Stimulated activated CD4-positive, alpha-beta T cell treated with anti-CD3 and anti-CD28 coated beads, Interleukin-1b, Interleukin-23, amount 100 ng/mL, for 4 hours (primary cell): ENCODE results near the gene DCTN4.
A peak's percentile ranks its signal among the peaks of the same experiment; 100 is the strongest.
"Not testable (repeated sequence)": the region's sequence is repeated elsewhere in the genome, so short reads cannot be mapped to it uniquely, and the experiment has no call there.

ENCODE experiments used
- DNase-seq, 2 donors: peaks; one replicate each; pipeline ENCODE4 v3.0.0-alpha.2; 2020; ENCODE audit warnings: low read depth in 2 of 2

The DCTN4 gene

DNA sequence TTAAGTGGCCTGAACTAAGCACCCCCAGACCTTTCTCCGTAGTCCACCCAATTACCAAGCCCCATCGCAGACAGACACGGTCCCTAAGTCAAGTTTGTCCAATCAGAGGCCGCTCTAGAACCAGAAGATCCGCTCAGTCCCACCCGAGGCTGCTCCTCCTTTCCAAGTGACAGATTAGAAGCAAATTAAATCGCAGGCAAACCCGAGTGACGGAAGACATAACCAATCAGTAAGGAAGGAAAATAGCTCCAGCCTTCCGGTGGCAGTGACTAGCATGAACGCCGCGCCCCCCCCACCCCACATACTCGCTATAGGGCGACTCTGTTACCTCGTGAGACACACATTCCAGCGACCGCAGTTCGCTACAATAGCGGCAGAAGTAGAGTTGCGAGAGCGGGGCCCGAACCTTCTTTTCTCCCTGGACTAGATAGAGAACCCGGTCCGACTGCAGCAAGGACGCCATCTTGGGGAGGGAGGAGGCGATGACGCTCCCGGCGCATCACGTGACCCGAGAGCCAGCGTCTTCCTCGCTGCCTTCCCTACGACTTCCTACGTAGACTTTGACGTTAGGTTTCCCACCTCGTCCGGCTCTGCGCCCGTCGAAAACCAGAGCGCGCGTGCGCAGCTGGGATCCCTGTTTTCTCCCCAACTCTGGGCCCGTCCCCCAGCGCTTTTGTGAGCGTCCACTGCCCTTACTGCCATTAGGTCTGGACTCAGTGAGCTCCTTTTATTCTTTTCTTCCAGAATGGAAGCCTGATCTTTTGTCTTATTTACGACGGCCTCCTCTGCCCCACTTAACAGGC, at the start of gene DCTN4:
TSS of gene DCTN4 (minus strand) at position 487 of the 803 bp plus-strand sequence. CDS start at position 463, 24 bp downstream.
- peak; percentile 82 to 88 for DNase-seq

DNA sequence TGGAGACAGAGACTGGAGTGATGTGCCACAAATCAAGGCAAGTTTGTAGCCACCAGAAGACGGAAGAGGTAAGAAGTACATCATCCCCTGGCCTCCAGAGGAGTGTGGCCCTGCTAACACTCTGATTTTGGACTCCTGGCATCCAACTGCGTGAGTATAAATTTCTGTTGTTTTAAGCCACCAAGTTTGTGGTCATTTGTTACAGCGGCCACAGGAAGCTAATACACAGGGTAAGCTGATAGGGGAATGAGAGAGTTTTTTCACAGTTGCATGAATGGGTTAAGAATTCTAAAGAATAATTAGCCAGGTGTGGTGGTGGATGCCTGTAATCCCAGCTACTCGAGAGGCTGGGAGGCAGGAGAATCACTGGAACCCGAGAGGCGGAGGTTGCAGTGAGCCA, 45.6 kb upstream of the DCTN4 start:
- no peak for DNase-seq

DNA sequence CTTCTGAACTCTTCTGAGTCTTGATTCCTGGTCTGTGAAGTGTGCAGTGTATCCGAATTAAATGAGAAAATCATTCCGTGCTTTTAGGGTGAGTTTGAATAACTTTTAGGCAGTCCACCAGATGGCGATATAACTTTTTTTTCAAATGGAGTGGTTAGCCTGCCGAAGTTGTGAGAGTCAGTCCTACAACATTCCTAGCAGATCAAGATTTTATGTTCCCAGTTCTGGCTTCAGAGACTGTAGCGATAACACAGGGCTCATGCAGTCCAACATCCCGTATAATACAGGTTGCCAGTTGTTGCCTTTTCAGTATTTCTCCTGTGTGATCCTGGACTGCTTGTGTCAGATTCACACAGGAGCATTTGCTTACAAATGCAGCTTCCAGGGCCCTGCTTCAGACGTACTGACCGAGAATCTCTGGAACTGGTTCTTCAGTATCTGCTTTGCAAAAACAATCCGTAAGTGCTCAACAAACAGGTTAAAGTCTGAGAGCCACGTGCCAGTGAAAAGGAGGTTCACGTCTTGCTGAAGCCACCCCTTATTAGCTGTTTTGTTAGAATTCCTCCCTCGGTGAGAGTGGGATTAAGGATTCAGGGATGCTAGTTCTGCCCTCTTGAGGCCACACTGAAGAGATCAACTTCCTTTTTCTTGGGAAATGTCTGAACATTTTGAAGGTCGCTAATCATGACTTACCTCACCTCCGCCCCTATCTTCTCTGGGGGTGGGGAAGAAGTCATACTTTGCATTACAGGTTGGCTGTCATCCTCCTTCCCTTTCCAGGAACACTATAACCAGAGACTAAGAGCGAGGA, 42.5 kb upstream of the DCTN4 start:
- DNase-seq = no peak

DNA sequence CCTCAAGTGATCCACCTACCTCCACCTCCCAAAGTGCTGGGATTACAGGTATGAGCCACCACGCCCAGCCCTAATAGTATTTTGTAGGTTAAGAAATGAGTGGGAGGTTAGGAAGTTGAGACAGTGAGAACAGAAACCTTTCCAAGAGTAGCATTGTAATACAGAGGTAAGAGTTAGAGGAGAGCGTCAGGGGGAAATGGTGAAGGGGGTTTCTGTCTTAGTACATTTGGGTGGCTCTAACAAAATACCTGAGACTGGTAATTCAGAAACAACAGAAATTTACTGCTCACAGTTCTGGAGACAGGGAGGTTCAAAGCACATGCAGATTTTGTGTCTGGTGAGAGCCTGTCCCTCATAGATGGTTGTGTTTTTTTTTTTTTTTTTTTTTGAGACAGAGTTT, 38.6 kb upstream of the DCTN4 start:
- no peak for DNase-seq

DNA sequence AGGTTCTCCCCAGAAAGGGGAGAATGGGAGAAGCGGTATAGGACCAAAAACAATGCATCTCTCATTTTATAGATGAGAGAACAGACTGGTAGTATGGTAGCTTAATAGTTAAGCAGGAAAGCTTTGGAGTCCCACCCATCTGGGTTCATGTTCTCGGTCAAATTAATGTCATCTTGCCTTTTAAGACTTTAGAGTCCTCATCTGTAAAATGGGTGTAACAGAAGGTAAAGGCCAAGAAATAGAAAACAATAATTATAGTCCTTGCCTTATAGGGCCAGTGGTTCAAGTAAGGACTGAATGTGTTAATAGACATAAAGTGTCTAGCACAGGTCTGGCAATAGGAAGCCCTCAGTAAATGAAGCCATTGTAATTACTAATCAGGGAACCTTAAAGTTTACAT, 36.1 kb upstream of the DCTN4 start:
- DNase-seq = no peak

DNA sequence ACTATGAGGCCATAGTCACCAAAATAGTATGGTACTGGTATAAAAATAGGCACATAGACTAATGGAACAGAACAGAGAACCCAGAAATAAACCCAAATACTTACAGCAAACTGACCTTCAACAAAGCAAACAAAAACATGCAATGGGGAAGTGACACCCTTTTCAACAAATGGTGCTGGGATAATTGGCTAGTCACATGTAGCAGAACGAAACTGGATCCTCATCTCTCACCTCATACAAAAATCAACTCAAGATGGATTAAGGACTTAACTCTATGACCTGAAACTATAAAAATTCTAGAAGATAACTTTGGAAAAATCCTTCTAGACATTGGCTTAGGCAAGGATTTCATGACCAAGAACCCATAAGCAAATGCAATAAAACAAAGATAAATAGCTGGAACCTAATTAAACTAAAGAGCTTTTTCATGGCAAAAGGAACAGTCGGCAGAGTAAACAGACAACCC, 34.6 kb upstream of the DCTN4 start:
- not testable (repeated sequence) for DNase-seq

DNA sequence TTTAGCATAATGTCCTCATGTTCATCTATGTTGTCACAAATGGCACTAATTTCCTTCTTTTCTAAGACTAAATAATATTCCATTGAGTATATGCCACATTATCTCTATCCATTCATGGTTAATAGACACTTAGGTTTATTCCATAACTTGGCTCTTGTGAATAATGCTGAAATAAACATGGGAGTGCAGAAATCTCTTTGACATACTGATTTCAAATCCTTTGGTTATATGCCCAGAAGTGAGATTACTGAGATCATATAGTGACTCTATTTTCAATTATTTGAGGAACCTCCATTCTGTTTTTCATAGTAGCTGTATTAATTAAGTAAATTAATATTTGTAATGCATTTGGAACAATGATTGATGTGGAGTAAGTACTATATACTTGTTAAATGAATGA, 32.7 kb upstream of the DCTN4 start:
- DNase-seq = no peak

DNA sequence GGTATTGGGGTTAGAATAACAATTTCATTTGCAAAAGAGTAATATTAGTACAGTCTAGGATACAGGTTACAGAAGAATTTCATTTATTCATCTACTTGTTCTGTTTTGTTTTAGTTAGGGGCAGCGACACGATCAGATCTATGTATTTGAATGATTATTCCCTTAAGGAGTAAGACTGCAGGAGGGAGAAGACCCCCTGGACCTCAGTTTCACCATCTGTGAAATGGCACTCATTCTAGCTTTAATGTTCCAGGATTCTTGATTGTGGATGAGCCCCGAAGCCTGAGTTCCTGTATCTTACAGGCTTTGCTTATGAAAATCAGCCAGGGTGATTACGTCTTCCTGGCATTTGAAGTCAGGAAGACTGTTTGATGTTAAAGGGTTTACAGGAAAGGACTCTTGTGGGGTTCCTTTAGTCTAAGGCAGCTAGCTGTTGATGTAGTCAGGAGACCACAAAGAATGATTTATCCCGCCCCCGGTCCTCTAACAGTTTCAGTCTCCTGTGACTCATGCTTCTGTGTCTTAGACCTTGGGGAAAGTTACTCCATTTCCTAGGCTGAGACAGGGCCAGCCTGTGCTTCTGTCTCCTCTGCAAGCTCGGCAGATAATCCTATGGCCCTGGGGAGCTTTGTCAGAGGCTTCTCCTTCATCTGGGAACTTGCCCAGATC, 31.3 kb upstream of the DCTN4 start:
- DNase-seq = peak; percentile 25 to 65

DNA sequence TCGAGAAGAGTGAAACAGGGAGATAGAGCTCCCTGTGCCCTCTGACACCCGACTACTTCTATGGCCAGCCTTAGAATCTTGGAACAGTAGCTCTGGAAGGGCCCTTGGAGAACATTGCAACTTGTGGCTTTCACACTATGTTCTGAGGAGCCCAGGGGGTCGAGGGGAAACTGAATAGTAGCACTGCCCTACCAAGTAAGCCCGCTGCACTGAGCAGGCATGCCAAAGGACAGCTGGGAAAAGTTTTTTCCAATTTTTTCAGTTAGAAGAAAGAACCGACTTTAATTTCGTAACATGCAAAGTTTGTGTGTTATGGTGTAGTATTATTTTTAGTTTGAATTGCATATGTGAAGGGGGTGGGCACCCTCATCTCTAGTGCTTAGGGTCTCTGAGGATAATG, 30.6 kb upstream of the DCTN4 start:
- DNase-seq = no peak

DNA sequence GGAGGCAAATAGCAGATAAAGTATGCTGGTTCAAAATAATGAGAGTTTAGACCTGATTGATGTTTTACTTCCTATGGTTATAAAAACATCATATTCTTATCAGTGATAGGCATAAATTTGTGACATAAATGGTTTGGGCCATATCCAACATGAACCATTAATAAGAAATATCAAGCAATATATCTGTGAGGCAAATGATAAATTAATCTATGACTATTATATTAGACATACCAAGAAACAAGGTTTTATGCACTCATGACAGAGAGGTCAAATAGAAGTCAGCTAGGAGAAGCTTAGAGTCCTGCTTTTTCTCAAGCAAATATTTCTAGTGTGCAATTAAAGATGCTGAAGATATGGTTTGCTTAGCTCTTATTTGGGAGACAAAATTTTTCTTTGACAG, 30.2 kb upstream of the DCTN4 start:
- DNase-seq = no peak

DNA sequence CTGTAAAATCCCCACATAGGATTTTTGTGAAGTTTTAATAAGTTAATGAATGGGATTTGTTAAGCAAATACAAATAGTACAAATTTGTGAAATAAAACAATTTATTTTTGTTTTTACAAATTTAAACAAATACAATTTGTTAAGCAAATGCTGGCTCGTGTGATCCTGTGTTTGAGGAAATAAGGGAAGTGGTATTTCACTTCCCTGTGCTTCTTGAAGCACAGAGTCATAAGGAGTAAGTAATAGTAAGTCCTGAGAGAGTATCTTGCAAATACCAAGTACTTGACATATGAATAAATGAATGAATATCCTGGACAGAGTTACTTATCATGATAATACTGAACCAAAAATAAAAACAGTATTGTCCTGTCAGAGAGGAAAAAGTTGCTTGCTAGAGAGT, 28.8 kb upstream of the DCTN4 start:
- DNase-seq = no peak

DNA sequence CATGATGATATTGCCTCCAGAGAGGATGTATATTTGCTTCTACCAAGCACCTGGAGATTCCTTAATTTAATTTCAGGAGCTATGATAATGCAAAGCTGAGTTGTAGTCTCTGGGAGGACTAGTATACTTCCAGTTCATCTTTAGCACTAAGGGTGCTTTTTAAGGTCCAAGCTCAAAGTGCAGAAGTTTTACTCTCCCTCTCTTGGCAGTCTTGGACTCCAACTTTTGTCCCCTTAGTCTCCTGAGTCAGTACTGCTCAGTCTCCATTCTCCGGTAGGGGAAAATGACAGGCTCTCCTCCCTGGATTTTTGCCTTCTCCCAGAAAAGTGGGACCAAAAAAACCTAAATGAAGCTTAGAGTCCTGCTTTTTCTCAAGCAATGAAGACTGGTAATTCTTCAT, 28.1 kb upstream of the DCTN4 start:
- no peak for DNase-seq

DNA sequence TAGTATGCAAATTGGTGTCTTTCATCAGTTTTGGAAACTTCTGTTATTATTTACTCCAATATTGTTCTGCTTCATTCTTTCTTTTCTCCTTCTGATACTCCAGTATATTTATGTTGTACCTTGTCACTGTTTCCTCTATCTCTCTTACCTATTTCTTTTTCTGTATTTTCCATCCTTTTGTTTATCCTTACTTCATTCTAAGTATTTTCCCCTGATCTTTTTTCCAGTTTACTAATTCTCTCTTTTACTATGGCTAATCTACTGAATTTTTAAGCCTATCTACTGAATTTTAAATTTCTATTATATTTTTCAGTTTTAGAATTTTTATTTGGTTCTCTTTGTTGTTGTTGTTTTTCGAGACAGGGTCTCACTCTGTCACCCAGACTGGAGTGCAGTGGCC, 27.1 kb upstream of the DCTN4 start:
- no peak for DNase-seq

DNA sequence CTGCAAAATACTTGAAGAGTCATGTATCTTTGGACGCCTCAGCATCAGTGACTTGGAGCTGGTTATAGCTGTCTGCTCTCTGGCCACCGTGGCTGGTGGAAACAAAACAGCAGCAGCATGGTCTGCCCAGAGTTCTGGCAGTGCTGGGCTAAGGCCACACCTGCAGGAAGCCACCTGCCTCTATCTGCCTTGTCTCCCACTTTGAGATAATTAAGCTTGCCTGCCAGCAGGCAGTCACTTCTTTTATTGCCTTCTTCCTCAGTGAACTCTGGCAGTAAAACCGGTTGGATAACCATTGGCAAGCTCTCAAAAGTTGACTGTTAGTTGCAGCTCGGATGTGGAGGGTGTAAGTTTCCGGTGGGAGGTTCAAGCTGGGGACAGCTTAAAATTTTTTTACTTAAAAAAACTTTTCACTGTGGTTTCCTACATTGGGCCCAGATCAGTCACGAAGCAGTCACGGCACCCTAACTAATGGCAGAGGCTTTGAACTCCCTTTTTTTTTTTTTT, 24.7 kb upstream of the DCTN4 start:
- DNase-seq = peak; percentile 21 to 42

DNA sequence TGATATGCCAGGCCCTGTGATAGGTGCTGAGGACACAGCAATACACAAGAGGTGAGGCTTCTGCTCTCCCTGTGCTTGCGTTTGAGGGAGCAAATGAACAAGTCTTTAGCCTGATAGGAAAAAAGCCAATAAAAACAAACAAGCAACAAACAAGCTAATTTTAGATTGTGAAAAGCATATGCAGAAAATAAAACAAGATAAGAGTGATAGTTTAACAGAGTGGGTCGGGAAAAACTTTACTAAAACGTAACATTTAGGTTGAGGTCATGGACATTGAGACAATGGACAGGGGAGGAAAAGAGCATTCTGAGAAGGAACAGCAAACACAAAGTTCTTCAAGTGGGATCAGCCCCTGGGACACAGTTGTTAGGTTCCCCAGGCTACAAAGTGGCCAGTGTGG, 24.0 kb upstream of the DCTN4 start:
- no peak for DNase-seq

DNA sequence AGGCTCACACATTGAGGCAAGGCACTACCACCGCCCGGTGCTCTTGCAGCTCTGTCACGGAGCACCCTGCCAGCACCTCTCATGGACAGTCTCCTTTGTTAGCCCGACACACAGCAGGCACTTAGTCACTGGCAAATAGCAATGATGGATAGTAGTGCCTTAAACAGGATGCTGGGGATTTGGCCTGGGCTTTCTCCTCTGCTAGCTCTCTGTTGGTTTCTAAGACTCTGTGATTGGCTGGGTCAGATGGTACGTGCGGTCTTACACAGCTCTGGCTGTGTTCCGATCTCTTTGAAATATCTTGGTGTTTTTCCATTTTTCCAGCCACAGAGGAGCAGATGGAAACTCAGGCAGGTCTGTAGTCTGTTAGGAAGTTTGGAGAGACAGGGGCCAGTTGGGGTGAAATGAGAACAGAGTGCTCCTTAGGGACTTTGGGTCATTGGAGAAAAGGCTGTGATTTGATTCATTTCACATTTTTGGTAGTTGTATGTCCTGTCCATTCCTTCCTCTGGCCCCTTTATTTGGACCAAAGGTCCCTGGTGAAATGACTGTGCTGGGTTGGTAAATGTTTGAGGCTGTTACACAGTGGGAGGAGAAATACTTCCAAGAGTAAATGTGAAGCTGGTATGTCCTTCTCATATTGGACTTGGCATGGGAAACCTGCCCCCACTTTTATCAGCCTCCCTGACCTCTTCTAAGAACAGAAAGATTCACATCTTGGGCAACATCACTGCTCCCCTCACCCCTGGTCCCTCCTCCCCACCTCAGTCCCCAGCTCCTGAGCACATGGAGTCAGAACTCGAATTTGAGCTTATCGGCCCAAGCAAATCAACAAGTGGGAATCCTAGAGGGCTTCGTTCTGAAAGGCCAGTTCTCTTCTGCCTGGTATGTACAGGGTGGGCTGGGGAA, 23.1 kb upstream of the DCTN4 start:
- no peak for DNase-seq

DNA sequence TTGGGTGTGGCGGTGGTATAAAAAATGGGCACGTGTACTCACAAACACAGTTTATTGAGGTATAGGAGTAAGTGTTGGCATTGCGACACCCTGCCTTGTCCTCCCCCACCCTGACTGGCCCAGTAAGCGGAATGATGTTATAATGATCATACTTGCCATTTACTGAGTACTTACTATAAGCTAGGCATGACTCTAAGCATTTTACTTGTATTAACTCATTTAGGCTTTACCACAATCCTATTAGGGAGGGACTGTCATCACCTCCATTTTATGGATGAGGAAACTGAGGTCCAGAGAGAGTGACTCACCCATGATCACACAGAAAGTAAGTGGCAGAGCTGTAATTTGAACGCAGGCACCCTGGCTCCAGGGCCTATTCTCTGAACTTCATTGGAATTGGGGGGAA, 22.0 kb upstream of the DCTN4 start:
- no peak for DNase-seq

DNA sequence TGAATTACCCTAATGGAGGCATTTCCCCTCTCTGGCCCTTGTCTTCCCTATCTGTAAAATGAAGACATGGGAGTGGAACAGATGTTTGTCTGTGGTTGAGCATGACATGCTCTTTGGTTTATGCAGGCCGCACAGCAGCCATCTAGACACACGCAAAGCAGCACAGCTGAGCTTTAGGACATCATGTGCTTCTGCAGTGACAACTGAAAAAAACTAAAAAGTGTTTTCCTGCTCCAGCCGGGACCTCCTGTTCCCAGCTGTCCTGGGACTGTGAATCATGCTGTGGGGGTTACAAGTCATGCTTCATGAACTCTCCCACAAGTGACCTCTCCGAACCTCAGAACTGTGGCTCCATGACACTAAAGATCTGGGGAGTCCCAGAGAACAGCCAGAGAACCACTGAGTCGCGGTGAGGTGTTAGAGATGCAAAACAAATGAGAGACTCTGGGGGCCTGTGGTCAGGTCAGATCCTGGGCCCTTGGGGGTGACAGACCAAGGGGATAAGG, 21.4 kb upstream of the DCTN4 start:
- no peak for DNase-seq

DNA sequence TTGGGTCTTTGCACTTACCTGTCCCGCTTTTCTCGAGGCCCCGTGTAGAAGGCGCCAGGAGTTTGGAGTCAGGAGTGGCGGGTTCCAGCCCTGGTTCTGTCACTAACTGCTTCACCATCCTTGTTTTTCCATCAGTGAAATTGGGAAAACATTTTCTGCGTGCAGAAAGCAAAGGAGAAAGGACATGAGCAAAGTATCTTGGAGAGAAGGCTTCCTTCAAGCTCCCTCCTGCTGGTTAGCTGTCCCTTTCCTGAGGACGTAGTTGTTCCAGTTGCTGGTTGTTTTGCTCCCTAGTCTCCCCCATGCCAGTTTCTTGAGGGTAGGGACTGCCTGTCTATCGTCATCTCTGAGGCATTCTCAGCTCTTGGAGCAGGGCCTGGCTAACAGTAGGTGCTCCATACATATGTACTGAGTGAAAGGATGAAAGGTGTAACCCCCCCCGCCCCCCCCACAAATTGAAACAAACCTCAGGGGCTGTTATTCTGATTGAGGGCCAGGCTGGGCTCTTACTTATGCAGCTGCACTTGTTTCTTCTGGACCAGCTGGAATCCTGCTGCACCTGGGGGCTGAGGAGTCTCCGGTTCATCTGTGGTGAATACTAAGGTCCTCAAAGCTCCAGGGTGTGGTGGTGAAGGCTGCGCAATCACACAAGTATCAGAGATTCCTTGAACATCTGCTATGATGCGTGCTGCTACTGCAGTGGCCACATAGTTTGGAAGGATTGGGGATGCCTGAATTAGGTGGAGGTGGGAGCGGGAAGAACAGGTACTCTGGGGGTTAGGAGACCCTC, 20.8 kb upstream of the DCTN4 start:
- DNase-seq = no peak
